Neural progenitor cell (in vitro differentiated cells): ENCODE data around the gene PRKCH.

Experiments used
- CTCF ChIP-seq: fragments of 200-600 bp; sonication (generic); IDR thresholded peaks from 2 replicates; pipeline ENCODE4 v1.5.1; 2017; ENCODE audit warnings: antibody characterized with exemption, mild to moderate bottlenecking
- EZH2 ChIP-seq: fragments of 200-600 bp; sonication (generic); IDR thresholded peaks from 2 replicates; pipeline ENCODE4 v1.6.1; 2017; ENCODE audit warnings: antibody characterized with exemption, mild to moderate bottlenecking, moderate library complexity
- EZH2phosphoT487 ChIP-seq: fragments of 200-600 bp; sonication (generic); IDR thresholded peaks from 2 replicates; pipeline ENCODE4 v1.6.1; 2017; ENCODE audit warnings: antibody characterized with exemption

GRCh38 chr14:61571917-61572316 lies 250.5 kb downstream of the PRKCH start:
- TF ChIP-seq CTCF = no peak
- no peak for TF ChIP-seq EZH2phosphoT487
- TF ChIP-seq EZH2 = no peak
